NCI-H774 (cell line): Measurements from ENCODE around the gene ISG15.
A peak's percentile ranks its signal among the peaks of the same experiment; 100 is the strongest.
"Not testable (repeated sequence)": the region's sequence is repeated elsewhere in the genome, so short reads cannot be mapped to it uniquely, and the experiment has no call there.

Experiments
- DNase-seq: peaks from one replicate; lab custom pipeline; 2025; lab: John Stamatoyannopoulos, UW

ISG15 gene

DNA sequence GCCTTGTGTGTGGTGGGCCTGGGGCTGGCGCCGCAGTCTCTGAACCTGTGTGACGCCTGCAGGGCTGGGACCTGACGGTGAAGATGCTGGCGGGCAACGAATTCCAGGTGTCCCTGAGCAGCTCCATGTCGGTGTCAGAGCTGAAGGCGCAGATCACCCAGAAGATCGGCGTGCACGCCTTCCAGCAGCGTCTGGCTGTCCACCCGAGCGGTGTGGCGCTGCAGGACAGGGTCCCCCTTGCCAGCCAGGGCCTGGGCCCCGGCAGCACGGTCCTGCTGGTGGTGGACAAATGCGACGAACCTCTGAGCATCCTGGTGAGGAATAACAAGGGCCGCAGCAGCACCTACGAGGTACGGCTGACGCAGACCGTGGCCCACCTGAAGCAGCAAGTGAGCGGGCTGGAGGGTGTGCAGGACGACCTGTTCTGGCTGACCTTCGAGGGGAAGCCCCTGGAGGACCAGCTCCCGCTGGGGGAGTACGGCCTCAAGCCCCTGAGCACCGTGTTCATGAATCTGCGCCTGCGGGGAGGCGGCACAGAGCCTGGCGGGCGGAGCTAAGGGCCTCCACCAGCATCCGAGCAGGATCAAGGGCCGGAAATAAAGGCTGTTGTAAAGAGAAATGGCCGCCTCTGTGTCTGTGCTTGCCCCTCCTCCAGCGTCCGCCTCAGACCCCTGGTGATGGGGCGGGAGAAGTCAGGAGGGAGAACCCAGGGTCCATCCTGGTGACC lies 788 bp downstream of the ISG15 start:
- DNase-seq, result peak; percentile 2

DNA sequence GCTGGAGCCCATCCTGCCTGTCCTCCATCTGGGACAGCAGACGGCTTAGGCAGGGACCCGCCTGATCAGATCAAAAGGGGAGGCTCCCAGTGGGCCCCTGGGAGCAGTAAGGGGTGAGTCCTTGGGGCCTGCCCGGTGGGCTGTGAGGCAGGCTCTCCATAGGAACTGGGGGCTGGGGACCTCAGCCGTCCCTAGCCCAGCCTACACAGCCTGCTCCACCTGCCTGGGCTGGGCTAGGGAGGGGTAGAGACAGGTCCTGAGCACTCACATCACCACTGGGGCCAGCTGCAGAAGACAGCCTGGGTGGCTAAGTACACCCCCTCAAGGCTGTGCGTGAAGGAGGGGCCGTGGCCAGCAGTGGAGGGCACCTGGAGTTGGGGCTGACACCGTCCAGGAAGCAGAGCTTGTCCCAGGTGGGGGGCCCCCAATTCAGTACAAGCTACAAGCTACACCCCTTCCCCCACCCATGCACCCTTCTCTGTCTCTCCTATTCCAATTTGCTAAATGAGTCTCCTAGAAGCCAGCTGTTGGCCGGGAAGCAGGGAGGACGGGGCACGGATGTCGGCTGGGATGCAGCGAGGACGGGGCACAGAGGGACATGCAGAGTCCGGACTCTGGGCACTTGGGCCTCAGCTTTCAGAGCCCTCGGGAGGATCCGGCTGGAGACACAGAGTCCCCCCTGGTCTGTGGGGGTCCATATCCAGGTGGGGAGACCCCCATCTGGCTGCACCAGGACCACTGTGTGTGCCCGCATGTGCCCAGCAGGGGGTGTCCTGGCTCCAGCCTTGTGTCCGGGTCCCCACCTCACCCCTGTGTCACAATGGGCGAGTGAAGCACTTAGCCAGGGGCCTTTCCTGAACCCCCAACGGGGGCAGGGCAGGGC lies 1.7 kb downstream of the ISG15 start:
- no peak for DNase-seq

DNA sequence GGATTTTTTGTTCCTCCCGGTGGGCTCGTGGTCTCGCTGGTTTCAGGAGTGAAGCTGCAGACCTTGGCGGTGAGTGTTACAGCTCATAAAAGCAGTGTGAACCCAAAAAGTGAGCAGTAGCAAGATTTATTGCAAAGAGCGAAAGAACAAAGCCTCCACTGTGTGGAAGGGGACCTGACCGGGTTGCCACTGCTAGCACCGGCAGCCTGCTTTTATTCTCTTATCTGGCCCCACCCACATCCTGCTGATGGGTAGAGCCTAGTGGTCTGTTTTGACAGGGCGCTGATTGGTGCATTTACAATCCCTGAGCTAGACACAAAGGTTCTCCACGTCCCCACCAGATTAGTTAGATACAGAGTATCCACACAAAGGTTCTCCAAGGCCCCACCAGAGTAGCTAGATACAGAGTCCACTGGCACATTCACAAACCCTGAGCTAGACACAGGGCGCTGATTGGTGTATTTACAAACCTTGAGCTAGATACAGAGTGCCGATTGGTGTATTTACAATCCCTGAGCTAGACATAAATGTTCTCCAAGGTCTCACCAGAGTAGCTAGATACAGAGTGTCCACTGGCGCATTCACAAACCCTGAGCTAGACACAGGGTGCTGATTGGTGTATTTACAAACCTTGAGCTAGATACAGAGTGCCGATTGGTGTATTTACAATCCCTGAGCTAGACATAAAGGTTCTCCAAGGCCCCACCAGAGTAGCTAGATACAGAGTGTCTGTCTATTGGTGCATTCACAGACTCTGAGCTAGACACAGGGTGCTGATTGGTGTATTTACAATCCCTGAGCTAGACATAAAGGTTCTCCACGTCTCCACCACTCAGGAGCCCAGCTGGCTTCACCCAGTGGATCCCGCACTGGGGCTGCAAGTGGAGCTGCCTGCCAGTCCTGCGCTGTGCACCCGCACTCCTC lies 4.4 kb downstream of the ISG15 start:
- not testable (repeated sequence) for DNase-seq

DNA sequence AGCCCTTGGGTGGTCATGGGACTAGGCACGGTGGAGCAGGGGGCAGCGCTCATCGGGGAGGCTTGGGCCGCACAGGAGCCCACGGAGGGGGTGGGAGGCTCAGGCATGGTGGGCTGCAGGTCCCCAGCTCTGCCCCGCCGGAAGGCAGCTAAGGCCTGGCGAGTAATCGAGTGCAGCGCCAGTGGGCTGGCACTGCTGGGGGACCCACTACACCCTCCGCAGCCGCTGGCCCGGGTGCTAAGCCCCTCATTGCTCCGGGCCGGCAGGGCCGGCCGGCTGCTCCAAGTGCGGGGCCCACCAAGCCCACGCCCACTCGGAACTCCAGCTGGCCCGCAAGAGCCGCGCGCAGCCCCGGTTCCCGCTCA lies 5.0 kb downstream of the ISG15 start:
- not testable (repeated sequence) for DNase-seq

DNA sequence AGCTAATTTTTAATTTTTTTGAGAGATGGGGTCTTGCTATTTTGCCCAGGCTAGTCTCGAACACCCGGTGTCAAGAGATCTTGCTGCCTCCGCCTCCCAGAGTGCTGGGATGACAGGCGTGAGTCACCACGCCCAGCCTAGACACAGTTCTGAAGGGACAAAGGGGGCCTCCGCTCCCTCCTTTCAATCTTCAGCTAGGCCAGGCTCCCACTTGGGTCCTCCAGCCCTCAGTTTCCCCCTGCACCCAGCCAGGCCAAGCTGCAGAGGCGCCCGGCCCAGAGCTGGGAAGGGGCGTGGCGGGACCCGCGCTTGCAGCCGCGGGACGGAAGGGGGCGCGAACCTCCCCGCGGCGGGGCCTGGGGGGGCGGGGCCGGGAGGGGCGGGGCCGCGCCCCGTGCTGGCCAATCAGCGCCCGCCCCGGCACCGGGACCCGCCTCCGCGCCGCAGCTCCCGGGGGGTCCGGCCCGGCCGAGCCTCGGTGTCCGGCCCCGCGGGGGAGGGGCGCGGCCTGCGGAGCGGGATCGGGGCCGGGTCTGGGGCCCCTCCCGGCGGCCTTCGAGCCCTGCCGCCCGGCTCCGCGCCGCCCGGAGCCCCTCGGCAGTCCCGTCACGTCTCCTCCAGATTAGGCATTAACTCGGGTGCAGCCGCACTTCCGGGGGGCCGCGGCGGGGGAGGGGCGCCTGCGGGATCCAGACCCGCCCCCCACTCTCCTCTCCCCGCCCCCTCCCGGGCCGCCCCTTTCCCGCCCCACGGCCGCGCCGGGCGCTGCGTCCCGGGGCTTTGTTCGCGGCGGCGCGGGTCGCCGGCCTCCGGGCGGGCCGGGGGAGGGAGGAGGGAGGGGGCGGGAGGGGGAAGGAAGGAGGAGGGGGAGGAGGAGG lies 6.1 kb downstream of the ISG15 start:
- DNase-seq, result peak; percentile 47

DNA sequence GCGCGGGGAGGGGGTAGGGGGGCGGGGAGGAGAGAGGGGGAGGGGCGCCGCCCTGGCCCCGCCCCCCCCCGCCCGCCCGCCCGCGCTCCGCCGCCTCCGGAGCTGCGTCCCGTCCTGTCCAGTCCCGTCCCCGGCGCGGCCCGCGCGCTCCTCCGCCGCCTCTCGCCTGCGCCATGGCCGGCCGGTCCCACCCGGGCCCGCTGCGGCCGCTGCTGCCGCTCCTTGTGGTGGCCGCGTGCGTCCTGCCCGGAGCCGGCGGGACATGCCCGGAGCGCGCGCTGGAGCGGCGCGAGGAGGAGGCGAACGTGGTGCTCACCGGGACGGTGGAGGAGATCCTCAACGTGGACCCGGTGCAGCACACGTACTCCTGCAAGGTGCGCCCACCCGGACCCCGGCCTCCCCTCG lies 6.7 kb downstream of the ISG15 start, which contains the start of gene AGRN:
Gene AGRN, plus strand, starts transcription at position 121 of the 405 bp plus-strand sequence. Its CDS starts 53 bp downstream, at position 174.
- no peak for DNase-seq

DNA sequence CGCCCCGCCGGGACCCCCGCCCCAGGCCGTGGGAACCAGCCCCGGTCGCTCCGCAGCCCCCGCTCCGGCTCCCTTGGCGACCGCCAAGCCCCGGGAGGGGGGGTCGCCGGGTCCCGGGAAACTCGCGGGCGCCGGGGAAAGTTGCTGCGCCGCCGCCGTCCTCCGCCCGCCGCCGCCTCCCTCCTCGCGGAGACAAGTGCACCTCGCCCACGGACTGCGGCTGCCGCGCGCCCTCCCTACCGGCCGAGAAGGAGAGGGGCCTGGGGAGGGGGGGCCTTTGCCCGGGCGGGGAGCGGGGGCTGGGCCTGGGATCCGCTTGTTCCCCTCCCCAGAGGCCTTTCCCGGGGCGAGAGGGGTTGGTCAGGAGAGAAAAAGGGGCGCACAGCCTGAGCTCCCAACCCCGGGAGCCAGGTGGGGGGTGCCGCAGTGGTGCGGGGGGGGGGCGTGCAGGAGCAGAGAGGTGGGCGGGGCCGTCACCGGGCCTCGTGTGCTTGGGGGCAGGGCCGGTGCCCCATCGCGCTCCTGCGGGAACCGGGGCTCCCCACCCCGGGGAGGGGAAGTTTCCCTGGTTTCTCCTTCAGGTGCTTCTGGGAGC lies 7.2 kb downstream of the ISG15 start:
- DNase-seq, result no peak

DNA sequence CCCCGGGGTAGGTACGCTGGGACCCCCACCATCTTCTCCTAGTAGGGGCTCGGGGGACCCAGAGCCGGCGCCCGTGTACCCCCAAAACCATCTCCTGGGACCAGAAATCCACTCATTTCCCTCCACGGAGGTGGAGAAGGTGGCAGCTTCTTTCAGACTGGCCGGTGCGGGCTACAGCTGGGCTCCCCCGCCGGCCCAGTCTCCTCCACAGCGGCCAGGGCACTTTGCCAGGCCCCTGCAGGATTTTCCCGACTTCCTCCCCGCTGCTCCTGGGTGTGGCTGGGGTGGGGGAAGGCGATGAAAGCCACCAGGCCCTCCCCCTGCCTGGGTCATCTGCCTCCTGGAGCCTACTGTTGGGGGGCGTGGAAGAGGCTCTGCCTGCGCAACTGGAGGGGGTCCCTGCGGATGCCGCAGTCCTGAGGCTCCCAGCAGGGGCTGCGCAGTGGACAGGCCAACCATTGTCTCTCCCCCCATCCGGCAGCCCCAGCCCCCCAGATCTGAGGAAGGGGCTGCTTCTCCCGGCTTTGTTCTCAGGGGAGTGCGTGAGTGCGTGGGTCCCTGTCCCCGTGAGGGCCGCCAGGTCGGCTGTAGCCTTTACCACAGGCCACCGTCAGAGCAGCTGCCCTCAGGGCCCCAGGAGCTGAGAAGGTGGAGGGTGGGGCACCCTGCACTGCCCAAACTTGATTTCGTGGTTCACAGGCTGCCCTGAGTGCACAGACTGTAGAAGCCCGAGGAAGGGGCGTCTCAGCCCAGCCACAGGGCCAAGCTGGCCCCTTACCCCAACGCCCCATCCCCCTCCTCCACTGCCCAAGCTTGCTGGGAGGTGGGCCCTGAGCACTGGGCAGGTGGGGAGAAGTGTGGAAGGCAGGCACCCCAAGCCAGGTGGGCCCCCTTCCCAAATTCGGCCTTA lies 8.0 kb downstream of the ISG15 start:
- no peak for DNase-seq

DNA sequence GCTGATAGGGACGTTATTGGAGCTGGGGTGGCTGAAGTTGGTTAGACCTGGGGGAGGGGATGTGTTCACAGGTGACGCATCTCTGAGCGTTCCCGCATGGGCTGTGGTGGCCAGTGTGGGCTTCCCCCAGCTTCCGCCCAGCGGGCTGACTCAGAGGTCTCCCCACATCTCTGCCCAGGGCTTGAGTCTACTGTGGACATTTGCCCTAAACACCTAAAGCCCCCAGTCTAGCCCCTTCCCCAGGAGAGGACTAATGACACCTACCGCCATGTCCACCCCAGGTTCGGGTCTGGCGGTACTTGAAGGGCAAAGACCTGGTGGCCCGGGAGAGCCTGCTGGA lies 8.6 kb downstream of the ISG15 start:
- DNase-seq, result no peak

DNA sequence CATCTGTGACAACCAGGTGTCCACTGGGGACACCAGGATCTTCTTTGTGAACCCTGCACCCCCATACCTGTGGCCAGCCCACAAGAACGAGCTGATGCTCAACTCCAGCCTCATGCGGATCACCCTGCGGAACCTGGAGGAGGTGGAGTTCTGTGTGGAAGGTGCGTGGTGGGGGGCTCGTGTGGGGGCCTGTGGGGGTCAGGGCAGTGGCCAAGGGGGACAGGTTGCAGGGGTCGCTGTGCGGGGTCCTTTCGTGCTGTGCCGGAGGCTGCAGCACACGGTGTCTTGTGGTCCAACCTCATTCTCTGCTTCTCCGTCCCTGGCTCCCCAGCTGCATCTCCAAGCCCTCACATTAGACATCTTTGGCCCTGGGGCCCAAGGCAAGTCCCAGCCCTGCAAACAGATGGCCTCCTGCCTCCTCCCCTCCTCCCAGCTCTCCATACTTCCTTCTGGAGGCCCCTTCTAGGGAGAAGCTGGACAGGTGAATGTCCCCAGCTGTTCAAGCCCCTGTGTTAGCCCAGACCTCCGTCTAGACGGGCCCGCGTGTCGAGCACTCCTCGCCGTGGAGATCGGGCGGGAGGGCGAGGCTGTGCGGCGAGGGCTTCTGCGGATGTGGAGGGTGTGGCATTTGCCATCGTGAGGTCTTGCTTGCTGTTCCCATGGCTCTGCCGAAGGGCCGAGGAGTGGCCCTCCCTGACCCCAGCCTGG lies 9.2 kb downstream of the ISG15 start:
- DNase-seq, result no peak

DNA sequence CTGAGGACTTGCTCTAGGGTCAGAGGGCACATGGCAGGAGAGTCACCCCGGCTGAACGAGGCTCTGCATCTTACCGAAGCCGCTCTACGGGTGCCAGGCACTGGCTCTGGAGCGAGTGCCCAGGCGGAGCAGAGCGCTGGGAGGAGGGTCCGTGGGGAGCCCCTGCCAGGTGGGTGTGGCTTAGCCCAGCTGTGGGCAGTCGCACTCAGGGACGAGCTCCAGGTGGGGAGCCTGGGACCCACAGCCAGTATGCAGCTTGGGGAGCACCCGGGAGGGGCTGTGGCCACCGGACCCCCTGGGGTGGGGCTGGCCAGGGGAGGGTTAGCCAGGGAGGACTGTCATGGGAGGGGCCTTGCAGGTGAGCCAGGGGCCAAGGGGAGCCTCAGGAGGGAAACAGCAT lies 10.4 kb downstream of the ISG15 start:
- no peak for DNase-seq

DNA sequence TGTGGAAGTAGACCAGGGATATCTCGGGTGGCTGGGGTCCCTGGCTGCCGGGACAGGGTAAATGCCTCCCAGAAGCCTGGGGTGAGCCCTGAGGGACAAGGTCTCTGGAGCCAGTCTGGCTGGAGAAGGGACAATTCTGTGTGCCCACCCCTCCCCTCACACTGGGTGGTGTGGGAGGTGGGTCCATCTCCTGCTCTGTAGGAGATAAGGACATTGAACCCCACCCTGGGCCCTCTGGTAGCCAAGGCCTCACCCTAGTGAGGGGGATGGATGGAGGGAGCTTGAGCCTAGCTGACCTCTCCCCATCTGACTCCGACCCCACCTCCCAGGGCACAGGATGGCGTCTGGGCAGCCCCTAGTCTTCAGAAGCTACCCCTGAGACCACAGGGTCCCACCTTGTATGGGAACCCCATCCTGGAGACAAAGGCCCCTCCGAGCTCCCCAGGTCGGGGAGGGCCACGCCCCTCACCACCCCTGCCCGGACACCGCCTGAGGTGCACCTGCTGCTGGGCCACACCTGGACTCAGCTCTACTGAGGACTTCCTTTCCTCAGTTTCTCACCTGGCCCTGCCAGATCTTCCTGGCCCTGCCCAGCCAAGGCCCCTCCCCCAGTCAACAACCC lies 11.0 kb downstream of the ISG15 start:
- DNase-seq, result no peak

DNA sequence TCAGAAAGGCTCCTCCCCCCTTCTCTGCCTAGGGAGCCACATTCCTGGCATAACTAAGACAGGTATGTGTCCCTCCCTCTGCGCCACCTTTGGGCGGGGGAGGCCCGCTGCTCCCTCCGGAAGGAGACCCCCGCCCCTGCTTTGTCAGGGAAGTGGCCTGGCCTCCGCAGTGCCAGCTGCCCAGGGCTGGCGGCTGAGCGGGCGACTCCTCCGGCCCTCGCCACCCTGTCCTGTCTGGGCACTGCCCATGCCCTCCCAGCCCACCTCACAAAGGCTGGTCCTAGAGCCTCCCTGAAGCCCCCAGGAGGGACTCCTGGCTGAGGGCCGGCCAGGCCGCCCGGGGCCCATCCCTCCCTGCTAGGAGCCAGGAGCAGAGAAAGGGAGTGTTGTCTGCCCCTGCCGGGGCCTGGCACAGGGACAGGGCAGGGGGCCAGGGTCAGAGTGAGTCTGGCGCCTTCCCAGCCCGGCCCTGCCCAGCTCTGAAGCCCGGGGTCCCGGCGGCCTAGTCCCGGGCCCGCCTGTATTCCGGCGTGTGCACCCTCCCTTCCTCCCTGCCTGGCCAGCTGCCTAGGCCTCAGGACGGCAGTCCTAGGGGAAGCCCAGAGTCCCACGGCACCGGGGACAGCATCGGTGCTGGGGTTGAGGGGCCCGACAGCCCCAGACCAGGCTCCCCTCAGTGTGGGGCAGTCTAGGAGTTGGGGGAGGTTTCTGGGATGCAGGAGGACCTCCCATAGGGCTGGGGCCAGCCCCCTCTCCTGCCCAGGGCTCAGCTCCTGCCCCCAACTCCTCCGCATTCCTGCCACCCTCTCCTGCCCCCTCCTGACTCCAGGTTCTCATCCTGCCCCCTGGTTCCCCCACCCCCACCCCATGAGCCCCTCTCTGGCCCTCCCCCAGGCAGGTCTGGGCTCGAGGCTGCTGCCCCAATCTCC lies 11.7 kb downstream of the ISG15 start:
- DNase-seq, result no peak

DNA sequence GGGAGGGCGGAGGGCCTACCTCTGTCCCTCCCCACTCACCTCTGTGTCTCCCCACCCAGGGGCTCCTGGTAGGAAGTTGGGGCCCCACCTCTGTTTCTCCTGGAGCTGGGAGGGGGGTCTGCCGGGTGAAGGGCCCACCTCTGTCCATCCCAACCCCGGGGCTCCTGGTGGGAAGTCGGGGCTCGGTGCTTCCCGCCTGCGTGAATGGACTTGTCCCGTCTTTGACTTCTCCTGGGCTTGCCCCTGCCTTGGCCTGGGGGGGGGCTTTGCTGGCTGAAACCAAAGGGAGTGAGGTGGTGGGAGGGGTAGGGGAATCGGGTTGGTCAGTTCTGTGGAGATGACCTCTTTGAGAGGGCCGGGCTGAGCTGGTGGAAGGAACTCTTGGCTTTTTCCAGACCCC lies 12.4 kb downstream of the ISG15 start:
- no peak for DNase-seq

DNA sequence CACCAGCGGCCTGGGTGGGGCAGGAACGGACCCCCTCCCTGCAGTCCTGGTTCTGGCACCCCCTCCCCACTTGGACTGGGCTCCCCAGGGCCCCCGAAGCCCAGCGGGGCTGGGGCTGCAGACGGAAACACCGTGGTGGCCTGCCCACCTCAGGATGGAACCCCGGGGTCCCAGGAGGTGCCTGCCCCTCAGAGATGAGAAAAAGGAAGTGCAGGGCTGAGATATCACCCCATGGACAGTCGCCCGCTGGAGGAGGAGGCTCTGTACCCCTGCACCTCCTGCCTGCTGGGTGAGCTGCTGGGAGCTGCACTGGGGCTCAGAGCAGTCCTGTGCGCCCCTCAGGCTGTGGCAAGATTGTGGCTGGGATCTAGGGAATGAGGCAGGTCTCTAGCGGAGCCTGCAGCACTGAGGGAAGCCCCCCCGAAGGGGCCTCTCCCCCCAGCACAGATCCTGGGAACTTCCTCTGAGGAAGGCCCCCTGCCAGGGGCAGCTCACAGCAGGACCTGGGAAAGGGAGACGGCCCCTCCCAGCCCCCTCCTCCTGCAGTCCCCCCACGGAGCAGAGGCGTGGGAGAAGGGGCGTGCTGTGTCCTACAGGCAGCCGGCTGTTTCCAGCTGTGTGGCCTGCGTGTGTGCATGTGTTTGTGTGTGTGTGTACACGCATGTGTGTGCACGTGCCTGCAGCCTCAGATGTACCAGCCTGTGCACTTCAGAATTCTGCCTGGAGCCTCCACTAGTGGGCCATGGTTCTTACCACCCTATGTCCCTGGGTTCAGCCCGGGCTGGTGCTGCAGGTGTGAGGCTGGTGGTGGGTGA lies 13.5 kb downstream of the ISG15 start:
- no peak for DNase-seq

DNA sequence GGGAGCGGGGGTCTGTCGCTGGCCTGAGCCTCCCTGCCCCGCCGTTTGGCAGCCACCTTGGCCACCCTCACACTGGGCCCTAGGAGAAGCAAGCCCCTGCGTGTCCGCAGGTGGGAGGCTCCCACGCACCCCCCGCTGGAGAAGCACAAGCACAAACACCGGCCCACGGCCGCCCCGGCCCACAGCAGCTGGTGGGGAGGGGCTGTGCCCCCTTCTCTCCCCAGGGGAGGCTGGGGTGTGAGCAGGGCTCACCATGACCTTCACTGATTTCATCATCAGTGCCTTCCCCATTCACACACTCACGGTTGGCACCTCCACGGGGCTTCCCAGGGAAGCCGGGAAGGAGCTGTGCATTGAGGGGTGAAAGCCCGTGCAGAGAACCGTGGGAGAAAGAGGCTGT lies 14.5 kb downstream of the ISG15 start:
- DNase-seq, result no peak
